ENCODE results near the gene AOPEP.

DNA sequence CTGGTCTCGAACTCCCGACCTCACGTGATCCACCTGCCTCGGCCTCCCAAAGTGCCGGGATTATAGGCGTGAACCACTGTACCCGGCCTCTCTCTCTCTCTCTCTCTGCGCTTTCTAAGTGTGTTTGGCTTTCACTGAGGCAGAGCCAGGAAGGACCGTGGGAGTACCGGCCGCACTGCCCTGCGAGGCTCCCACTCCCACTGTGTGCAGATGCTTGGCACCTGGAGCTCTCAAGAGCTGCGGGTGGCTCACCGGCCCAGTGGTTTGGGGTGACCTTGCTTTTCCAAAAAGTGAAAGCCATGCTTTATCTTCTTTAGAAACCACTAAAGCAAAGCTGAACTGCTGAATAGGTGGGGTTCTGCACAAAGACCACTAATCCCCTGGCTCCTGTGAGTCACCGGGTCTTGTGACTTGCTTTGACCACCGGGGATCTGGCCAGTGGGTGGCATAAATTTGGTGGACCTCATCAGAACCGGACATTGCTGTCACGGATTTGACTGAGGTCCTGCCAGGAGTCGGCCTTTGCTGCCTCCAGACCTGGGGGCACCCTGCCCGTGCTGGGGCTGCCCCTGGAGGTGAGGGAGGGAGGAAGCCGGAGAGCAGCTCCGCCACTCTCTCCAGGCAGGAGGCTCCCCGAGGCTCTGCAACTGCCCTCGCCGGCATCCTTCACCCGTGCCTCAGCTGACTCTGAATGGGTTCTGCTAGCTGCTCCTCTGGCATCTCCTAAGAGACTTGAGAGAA is 362.1 kb downstream of the AOPEP start:
- TF ChIP-seq, protein P1, sequence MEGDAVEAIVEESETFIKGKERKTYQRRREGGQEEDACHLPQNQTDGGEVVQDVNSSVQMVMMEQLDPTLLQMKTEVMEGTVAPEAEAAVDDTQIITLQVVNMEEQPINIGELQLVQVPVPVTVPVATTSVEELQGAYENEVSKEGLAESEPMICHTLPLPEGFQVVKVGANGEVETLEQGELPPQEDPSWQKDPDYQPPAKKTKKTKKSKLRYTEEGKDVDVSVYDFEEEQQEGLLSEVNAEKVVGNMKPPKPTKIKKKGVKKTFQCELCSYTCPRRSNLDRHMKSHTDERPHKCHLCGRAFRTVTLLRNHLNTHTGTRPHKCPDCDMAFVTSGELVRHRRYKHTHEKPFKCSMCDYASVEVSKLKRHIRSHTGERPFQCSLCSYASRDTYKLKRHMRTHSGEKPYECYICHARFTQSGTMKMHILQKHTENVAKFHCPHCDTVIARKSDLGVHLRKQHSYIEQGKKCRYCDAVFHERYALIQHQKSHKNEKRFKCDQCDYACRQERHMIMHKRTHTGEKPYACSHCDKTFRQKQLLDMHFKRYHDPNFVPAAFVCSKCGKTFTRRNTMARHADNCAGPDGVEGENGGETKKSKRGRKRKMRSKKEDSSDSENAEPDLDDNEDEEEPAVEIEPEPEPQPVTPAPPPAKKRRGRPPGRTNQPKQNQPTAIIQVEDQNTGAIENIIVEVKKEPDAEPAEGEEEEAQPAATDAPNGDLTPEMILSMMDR (conservative IDR thresholded peaks at IDR 0.05 in 1 of 2, IDR thresholded peaks at IDR 0.05 in 1 of 2; ENCODE audit: extremely low read depth in 1 of 2, insufficient read depth in 1 of 2, low read depth in 1 of 2, low read length in 2 of 2): no peak
- no peak for TF ChIP-seq EZH2 (IDR thresholded peaks at IDR 0.05; ENCODE audit: borderline replicate concordance, low read length)

All from mammary epithelial cell (primary cell).